GM12891 (cell line): ENCODE measurements around the gene PHF20.
"Not testable (repeated sequence)": the region's sequence is repeated elsewhere in the genome, so short reads cannot be mapped to it uniquely, and the experiment has no call there.

Source experiments
- DNase-seq: peaks from one replicate; pipeline ENCODE4 v3.0.0; 2011; ENCODE audit warnings: low spot score; ENCODE audit not compliant: insufficient read length
- FAIRE-seq: peaks from 2 replicates; lab custom pipeline; 2011; peaks lifted over from hg19 to GRCh38; lab: Jason Lieb, UNC
- PAX5 ChIP-seq: IDR thresholded peaks from 2 replicates; pipeline ENCODE4 v1.6.1; 2011; ENCODE audit warnings: low read length, moderate library complexity, mild to moderate bottlenecking; ENCODE audit not compliant: insufficient read depth, severe bottlenecking
- POLR2A ChIP-seq: IDR thresholded peaks from 2 replicates; pipeline ENCODE4 v1.6.1; 2011; ENCODE audit warnings: low read depth, low read length, control low read depth
- POLR2AphosphoS5 ChIP-seq: IDR thresholded peaks from 2 replicates; pipeline ENCODE4 v1.6.1; 2011; ENCODE audit warnings: low read depth, low read length, control low read depth
- POU2F2 ChIP-seq: IDR thresholded peaks from 2 replicates; pipeline ENCODE4 v1.6.1; 2011; ENCODE audit warnings: low read depth, mild to moderate bottlenecking, control low read depth, low read length, moderate library complexity
- SPI1 ChIP-seq: IDR thresholded peaks from 2 replicates; pipeline ENCODE4 v1.6.1; 2011; ENCODE audit warnings: low read depth, low read length, control low read depth
- TAF1 ChIP-seq: IDR thresholded peaks from 2 replicates; pipeline ENCODE4 v1.6.1; 2011; ENCODE audit warnings: low read depth, low read length, control low read depth

PHF20 gene

GRCh38 chr20:35776513-35777101 is 4.8 kb downstream of the PHF20 start:
- FAIRE-seq (no peak), DNase-seq (no peak)
- TF ChIP-seq POLR2AphosphoS5 (no peak), SPI1 (no peak), POU2F2 (no peak), PAX5 (no peak), POLR2A (no peak), TAF1 (no peak)

- not testable (repeated sequence) for FAIRE-seq, DNase-seq
Measured at GRCh38 chr20:35783811-35784210, 12.0 kb downstream of the PHF20 start.

GRCh38 chr20:35785541-35785940 is 13.7 kb downstream of the PHF20 start:
- DNase-seq, FAIRE-seq: not testable (repeated sequence)

GRCh38 chr20:35788796-35789195 is 17.0 kb downstream of the PHF20 start:
- no peak for FAIRE-seq
- TF ChIP-seq TAF1 (no peak), POU2F2 (no peak), SPI1 (no peak), POLR2A (no peak), PAX5 (no peak), POLR2AphosphoS5 (no peak)
- no peak for DNase-seq

- DNase-seq = no peak
- TF ChIP-seq PAX5 (no peak), SPI1 (no peak), POU2F2 (no peak), POLR2A (no peak), TAF1 (no peak), POLR2AphosphoS5 (no peak)
- no peak for FAIRE-seq
Measured at GRCh38 chr20:35791097-35791496, 19.3 kb downstream of the PHF20 start.

- FAIRE-seq (no peak), DNase-seq (no peak)
Measured at GRCh38 chr20:35791821-35792220, 20.0 kb downstream of the PHF20 start.

GRCh38 chr20:35792740-35793139 is 20.9 kb downstream of the PHF20 start:
- DNase-seq = no peak
- FAIRE-seq = no peak
- no peak for TF ChIP-seq PAX5
- no peak for TF ChIP-seq TAF1
- no peak for TF ChIP-seq SPI1
- TF ChIP-seq POLR2A = no peak
- TF ChIP-seq POLR2AphosphoS5 = no peak
- no peak for TF ChIP-seq POU2F2

More at GRCh38 chr20:35791821-35792220, 20.0 kb downstream of the PHF20 start:
- TF ChIP-seq POLR2A (no peak), PAX5 (no peak), POLR2AphosphoS5 (no peak), TAF1 (no peak)

- TF ChIP-seq TAF1 = no peak
- TF ChIP-seq POU2F2 = no peak
- no peak for TF ChIP-seq POLR2A
- no peak for TF ChIP-seq SPI1
- DNase-seq = no peak
- no peak for FAIRE-seq
Measured at GRCh38 chr20:35796571-35796970, 24.8 kb downstream of the PHF20 start.

GRCh38 chr20:35801865-35802264 is 30.1 kb downstream of the PHF20 start:
- DNase-seq = no peak
- TF ChIP-seq PAX5 = no peak
- FAIRE-seq = no peak

- TF ChIP-seq POLR2A (no peak), POLR2AphosphoS5 (no peak), PAX5 (no peak), POU2F2 (no peak), TAF1 (no peak), SPI1 (no peak)
- FAIRE-seq (no peak), DNase-seq (no peak)
Measured at GRCh38 chr20:35806075-35806474, 34.3 kb downstream of the PHF20 start.

GRCh38 chr20:35807877-35808276 is 36.1 kb downstream of the PHF20 start:
- DNase-seq = no peak
- TF ChIP-seq POU2F2 = no peak
- no peak for TF ChIP-seq POLR2AphosphoS5
- no peak for TF ChIP-seq SPI1
- no peak for TF ChIP-seq PAX5
- no peak for TF ChIP-seq POLR2A
- TF ChIP-seq TAF1 = no peak
- FAIRE-seq = no peak
